HUDEP-2 (cell line): ENCODE results near the gene CBLC.
"Not testable (repeated sequence)": the region's sequence is repeated elsewhere in the genome, so short reads cannot be mapped to it uniquely, and the experiment has no call there.

Experiments
- DNase-seq, 76 experiments: peaks; one replicate each; lab custom pipeline; 2025; ENCODE audit not compliant: unreplicated experiment in 76 of 76; lab: John Stamatoyannopoulos, UW

The CBLC gene

GRCh38 chr19:44759083-44759804 lies 18.4 kb upstream of the CBLC start:
- DNase-seq, result no peak

- DNase-seq, result no peak
Measured at GRCh38 chr19:44762038-44762437, 15.7 kb upstream of the CBLC start.

- no peak for DNase-seq
Measured at GRCh38 chr19:44765033-44765948, 12.4 kb upstream of the CBLC start.

GRCh38 chr19:44765949-44766335 lies 11.7 kb upstream of the CBLC start:
- no peak for DNase-seq

GRCh38 chr19:44767295-44768180 lies 10.2 kb upstream of the CBLC start:
- no peak for DNase-seq

GRCh38 chr19:44770550-44771257 lies 7.0 kb upstream of the CBLC start:
- DNase-seq, result peak in 74 of 76 experiments; percentile 49 to 99 (median 91)

GRCh38 chr19:44772144-44772543 lies 5.5 kb upstream of the CBLC start:
- DNase-seq, result not testable (repeated sequence)

- peak in 1 of 76 experiments; percentile 2 for DNase-seq
Measured at GRCh38 chr19:44772959-44773358, 4.7 kb upstream of the CBLC start.

GRCh38 chr19:44775676-44776240 lies 1.9 kb upstream of the CBLC start:
- DNase-seq, result no peak

- no peak for DNase-seq
Measured at GRCh38 chr19:44776402-44777096, 1.1 kb upstream of the CBLC start.

- no peak for DNase-seq
Measured at GRCh38 chr19:44779150-44779549, 1.5 kb downstream of the CBLC start.

- DNase-seq, result not testable (repeated sequence)
Measured at GRCh38 chr19:44781694-44782093, 4.0 kb downstream of the CBLC start.

GRCh38 chr19:44782729-44783128 lies 5.0 kb downstream of the CBLC start:
- no peak for DNase-seq

GRCh38 chr19:44783545-44783944 lies 5.9 kb downstream of the CBLC start:
- DNase-seq, result no peak

- DNase-seq, result no peak
Measured at GRCh38 chr19:44785271-44785670, 7.6 kb downstream of the CBLC start.

GRCh38 chr19:44785993-44786392 lies 8.3 kb downstream of the CBLC start:
- no peak for DNase-seq

GRCh38 chr19:44788971-44789370 lies 11.3 kb downstream of the CBLC start:
- no peak for DNase-seq

GRCh38 chr19:44789943-44790483 lies 12.3 kb downstream of the CBLC start:
- peak in 6 of 76 experiments; percentile 7 to 96 (median 34) for DNase-seq

GRCh38 chr19:44792281-44792680 lies 14.6 kb downstream of the CBLC start:
- no peak for DNase-seq
